ENCODE results near the gene SMAD5.

Gene SMAD5

DNA sequence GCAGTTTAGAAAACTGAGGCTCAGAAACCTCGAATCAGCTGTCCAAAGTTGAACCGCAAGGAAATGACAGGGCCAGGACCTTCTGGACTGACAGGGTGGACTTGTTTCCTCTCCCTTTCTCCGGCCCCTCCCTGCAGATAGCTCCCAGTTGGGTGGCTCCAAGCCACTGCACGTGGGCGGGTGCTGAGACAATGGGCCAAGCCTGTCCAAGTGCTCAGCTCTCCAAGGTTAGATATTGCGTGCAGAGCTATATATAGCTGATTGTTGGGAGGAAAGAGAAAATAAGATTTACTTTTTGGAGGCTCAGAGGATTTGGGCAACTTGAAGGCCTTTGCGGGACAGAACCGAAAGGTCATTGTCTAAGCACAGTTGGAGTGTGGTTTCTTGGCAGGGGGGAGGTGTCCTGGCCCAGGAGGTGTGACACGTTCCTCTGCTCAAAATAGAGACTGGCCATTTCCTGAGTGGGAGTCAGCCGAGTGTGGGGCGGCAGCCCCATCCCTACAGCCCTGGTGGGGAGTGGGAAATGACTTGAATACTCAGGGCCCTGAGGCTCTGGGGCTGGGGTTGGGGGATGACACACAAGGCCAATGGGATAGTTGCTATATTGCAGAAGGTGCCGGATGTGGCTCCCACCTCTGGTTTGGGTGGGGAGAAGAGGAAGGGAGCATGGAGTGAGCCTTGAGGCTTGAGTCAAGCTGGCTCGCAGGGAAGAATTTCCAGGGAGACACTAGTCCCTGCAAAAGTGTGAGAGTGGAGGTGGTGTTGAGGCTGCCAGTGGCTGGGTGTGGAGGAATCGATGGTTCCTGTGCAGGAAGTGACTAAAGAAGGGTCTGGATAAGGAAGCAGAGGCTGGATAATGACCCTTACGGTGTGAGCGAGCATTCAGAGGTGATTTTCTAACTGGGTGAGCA lies 44.4 kb upstream of the SMAD5 start:
- Histone ChIP-seq H3K27me3 (ENCODE audit: insufficient read depth, low read length) (no peaks in the 10 kb centered on the region), H3K4me2 (ENCODE audit: low read length) (no peak overlapping the region), H3K9ac (ENCODE audit: low read length) (no peak overlapping the region), H4K20me1 (ENCODE audit: insufficient read depth, low read length) (no peaks in the 10 kb centered on the region), H3K27ac (ENCODE audit: low read depth, low read length, poor library complexity, severe bottlenecking) (no peak overlapping the region), H3K9me2 (ENCODE audit: low read depth, low read length) (no peaks in the 10 kb centered on the region), H3K36me3 (ENCODE audit: insufficient read depth, low read length) (no peaks in the 10 kb centered on the region), H3F3A (ENCODE audit: insufficient read depth, low read length) (no peaks in the 10 kb centered on the region), H2AFZ (ENCODE audit: low read length) (no peak overlapping the region), H3K4me1 (ENCODE audit: insufficient read depth, low read length, severe bottlenecking) (no peaks in the 10 kb centered on the region), H3K4me3 (ENCODE audit: low read depth, low read length, poor library complexity, severe bottlenecking) (no peak overlapping the region), H3K79me2 (ENCODE audit: insufficient read depth, low read length) (no peaks in the 10 kb centered on the region), H3K9me3 (ENCODE audit: low read length) (no peaks in the 10 kb centered on the region)
- no peak for TF ChIP-seq EZH2 (IDR thresholded peaks at IDR 0.05; ENCODE audit: borderline replicate concordance, low read length)
- TF ChIP-seq, protein P1, sequence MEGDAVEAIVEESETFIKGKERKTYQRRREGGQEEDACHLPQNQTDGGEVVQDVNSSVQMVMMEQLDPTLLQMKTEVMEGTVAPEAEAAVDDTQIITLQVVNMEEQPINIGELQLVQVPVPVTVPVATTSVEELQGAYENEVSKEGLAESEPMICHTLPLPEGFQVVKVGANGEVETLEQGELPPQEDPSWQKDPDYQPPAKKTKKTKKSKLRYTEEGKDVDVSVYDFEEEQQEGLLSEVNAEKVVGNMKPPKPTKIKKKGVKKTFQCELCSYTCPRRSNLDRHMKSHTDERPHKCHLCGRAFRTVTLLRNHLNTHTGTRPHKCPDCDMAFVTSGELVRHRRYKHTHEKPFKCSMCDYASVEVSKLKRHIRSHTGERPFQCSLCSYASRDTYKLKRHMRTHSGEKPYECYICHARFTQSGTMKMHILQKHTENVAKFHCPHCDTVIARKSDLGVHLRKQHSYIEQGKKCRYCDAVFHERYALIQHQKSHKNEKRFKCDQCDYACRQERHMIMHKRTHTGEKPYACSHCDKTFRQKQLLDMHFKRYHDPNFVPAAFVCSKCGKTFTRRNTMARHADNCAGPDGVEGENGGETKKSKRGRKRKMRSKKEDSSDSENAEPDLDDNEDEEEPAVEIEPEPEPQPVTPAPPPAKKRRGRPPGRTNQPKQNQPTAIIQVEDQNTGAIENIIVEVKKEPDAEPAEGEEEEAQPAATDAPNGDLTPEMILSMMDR (IDR thresholded peaks at IDR 0.05; ENCODE audit: low read length): no peak

DNA sequence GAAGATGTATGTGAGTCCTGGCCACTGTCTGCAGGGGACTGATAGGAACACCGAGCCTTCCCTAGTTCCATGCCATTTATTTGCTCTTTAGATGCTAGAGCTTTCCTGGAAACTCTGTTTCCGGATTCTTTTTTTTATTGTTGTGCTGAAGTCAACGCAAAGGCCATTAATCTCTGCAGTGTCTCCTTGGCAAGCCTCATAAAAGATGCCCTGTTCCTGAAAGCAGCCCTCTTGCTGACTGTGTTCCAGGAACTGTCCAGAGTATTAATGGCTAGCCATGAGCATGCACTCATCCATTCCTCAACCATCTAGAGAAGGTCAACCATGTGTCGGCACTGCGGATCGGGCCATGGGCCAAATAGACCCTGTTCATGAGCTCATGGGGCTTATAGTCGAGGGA lies 42.9 kb upstream of the SMAD5 start:
- no peaks in the 10 kb centered on the region for H3K27me3 ChIP-seq (ENCODE audit: insufficient read depth, low read length)

DNA sequence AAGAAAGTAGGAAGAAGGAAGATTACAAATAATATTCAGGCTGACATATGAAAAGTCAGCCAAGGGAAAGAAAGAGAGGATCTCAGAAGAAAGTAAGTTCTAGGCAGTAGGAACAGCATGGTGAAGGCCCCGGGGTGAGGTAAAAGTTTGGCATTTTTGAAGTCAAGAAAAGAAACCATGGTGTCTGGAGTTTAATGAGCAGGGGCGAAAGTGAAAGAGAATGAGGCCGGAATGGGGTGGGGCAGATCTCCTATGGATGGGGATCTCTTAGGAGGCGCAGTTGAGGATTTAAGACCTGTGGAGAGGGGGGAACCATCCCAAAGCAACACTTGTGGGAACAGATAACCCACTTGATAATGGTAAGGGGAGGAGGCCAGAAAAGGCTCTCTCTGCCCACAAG lies 42.3 kb upstream of the SMAD5 start:
- Histone ChIP-seq H3K27ac (ENCODE audit: low read depth, low read length, poor library complexity, severe bottlenecking) (no peak overlapping the region), H3F3A (ENCODE audit: insufficient read depth, low read length) (no peaks in the 10 kb centered on the region), H4K20me1 (ENCODE audit: insufficient read depth, low read length) (no peaks in the 10 kb centered on the region), H2AFZ (ENCODE audit: low read length) (no peak overlapping the region), H3K4me1 (ENCODE audit: insufficient read depth, low read length, severe bottlenecking) (no peaks in the 10 kb centered on the region), H3K9me2 (ENCODE audit: low read depth, low read length) (no peaks in the 10 kb centered on the region), H3K4me2 (ENCODE audit: low read length) (no peak overlapping the region), H3K79me2 (ENCODE audit: insufficient read depth, low read length) (no peaks in the 10 kb centered on the region), H3K4me3 (ENCODE audit: low read depth, low read length, poor library complexity, severe bottlenecking) (no peak overlapping the region), H3K27me3 (ENCODE audit: insufficient read depth, low read length) (no peaks in the 10 kb centered on the region), H3K9ac (ENCODE audit: low read length) (no peak overlapping the region), H3K36me3 (ENCODE audit: insufficient read depth, low read length) (no peaks in the 10 kb centered on the region), H3K9me3 (ENCODE audit: low read length) (no peaks in the 10 kb centered on the region)
- TF ChIP-seq, protein P1 (IDR thresholded peaks at IDR 0.05; ENCODE audit: low read length): no peak
- no peak for TF ChIP-seq EZH2 (IDR thresholded peaks at IDR 0.05; ENCODE audit: borderline replicate concordance, low read length)

More for the DNA sequence above, 42.9 kb upstream of the SMAD5 start:
- no peak for TF ChIP-seq EZH2 (IDR thresholded peaks at IDR 0.05; ENCODE audit: borderline replicate concordance, low read length)
- TF ChIP-seq, protein P1 (IDR thresholded peaks at IDR 0.05; ENCODE audit: low read length): no peak
- H3K4me3 ChIP-seq (ENCODE audit: low read depth, low read length, poor library complexity, severe bottlenecking): no peak overlapping the region
- H3K9me3 ChIP-seq (ENCODE audit: low read length): no peaks in the 10 kb centered on the region
- H3K27ac ChIP-seq (ENCODE audit: low read depth, low read length, poor library complexity, severe bottlenecking): no peak overlapping the region
- H3K9ac ChIP-seq (ENCODE audit: low read length): no peak overlapping the region
- no peaks in the 10 kb centered on the region for H3K4me1 ChIP-seq (ENCODE audit: insufficient read depth, low read length, severe bottlenecking)
- H3K79me2 ChIP-seq (ENCODE audit: insufficient read depth, low read length): no peaks in the 10 kb centered on the region
- no peak overlapping the region for H2AFZ ChIP-seq (ENCODE audit: low read length)
- H3K4me2 ChIP-seq (ENCODE audit: low read length): no peak overlapping the region
- no peaks in the 10 kb centered on the region for H3K9me2 ChIP-seq (ENCODE audit: low read depth, low read length)
- no peaks in the 10 kb centered on the region for H3F3A ChIP-seq (ENCODE audit: insufficient read depth, low read length)
- no peaks in the 10 kb centered on the region for H3K36me3 ChIP-seq (ENCODE audit: insufficient read depth, low read length)
- no peaks in the 10 kb centered on the region for H4K20me1 ChIP-seq (ENCODE audit: insufficient read depth, low read length)
